Panc1 (cell line): ENCODE results near the gene BBC3.

Source experiments
- CTCF ChIP-seq: fragments of 450-650 bp; IDR thresholded peaks from 2 replicates; pipeline ENCODE4 v1.5.1; 2017; ENCODE audit warnings: mild to moderate bottlenecking
- POLR2AphosphoS5 ChIP-seq: IDR thresholded peaks from 2 replicates; pipeline ENCODE4 v1.6.1; 2012; ENCODE audit warnings: mild to moderate bottlenecking, low read depth, low read length, moderate library complexity
- REST ChIP-seq, 2 experiments: IDR thresholded peaks; 2 replicates each; pipeline ENCODE4 v1.6.1; 2011 to 2012; ENCODE audit warnings: low read depth in 2 of 2, control low read depth in 1 of 2, low read length in 1 of 2, mild to moderate bottlenecking in 1 of 2, moderate library complexity in 1 of 2; ENCODE audit not compliant: insufficient read depth in 1 of 2
- TCF7L2 ChIP-seq: IDR thresholded peaks from 2 replicates; pipeline ENCODE4 v1.6.1; 2011; ENCODE audit warnings: mild to moderate bottlenecking, low read depth, low read length, inconsistent platforms

GRCh38 chr19:47221080-47221841, 9.7 kb downstream of the BBC3 start:
- TF ChIP-seq POLR2AphosphoS5 (no peak), CTCF (no peak), REST (IDR thresholded peaks at IDR 0.05; ENCODE audit: insufficient read depth in 1 of 2, low read depth in 2 of 2, low read length in 1 of 2) (no peak), TCF7L2 (no peak)
